HG03469 (cell line): ENCODE measurements around the gene EPC2.

ENCODE experiments used
- ATAC-seq: cut with Tn5 transposase; IDR thresholded peaks from one replicate; pipeline ENCODE4 v1.9.1; 2021; ENCODE audit warnings: mild to moderate bottlenecking, moderate library complexity, moderate number of reproducible peaks; ENCODE audit not compliant: unreplicated experiment

Gene EPC2, protein sequence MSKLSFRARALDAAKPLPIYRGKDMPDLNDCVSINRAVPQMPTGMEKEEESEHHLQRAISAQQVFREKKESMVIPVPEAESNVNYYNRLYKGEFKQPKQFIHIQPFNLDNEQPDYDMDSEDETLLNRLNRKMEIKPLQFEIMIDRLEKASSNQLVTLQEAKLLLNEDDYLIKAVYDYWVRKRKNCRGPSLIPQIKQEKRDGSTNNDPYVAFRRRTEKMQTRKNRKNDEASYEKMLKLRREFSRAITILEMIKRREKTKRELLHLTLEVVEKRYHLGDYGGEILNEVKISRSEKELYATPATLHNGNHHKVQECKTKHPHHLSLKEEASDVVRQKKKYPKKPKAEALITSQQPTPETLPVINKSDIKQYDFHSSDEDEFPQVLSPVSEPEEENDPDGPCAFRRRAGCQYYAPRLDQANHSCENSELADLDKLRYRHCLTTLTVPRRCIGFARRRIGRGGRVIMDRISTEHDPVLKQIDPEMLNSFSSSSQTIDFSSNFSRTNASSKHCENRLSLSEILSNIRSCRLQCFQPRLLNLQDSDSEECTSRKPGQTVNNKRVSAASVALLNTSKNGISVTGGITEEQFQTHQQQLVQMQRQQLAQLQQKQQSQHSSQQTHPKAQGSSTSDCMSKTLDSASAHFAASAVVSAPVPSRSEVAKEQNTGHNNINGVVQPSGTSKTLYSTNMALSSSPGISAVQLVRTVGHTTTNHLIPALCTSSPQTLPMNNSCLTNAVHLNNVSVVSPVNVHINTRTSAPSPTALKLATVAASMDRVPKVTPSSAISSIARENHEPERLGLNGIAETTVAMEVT

DNA sequence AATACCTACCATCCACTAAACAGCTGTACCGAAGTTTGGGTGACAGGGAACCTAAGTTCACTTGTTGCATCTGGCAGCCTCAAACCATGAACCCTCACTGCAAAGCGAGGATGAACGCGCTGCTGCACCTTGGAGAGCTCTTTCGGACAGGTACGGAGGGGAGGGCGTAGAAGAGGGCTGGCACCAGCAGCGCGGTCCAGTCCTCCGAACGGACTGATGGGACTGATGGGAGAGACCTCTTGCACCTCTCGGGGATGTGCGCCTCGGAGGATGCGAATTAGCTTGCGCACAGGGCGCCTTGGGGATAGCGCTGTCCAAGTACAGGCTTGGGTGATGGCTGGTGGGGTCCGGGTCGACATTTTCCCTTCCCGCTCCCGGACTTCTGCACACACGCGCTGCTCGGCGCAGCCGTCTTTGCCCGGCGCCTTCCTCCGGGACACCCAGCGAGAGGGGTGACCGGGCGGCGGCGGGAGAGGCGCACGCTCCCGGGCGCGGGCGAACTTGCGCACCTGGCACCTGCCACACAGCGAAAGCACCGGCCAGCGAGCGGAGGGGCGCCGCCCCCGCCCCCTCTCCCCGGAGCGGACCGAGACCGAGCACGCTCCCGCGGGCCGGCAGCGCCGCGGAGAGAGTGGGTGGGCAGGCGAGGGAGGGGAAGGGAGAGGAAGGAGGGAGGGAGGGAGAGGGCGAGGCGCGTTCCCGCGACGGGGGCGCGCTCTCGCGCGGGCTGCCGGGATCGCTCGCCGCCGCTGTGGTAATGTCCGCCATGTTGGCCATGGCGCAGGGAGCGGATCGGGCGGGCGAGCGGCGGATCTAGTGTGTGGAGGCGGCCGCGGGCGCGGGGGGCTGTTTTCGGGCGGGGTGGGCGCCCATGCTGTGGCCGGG is at the start of gene EPC2:
EPC2 (plus strand) TSS at position 754 of the 885 bp plus-strand sequence. CDS start 267 bp downstream, outside the sequence.
- peak; percentile 26 for ATAC-seq

DNA sequence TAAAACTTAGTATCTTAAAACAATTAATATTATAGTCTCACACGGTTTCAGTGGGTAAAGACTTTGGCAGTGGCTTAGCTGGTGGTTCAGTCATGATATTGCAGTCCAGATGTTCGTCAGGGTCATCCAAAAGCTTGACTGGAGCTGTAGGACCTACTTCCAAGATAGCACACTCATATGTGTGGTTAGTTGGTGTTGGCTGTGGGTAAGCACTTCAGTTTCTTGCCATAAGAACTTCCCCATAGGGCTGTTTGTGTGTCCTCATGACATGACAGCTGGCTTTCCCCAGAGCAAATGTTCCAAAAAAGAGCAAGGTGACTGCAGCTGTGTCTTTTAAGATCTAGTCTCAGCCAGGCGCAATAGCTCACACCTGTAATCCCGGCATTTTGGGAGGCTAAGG is 48.5 kb upstream of the EPC2 start:
- ATAC-seq: no peak

DNA sequence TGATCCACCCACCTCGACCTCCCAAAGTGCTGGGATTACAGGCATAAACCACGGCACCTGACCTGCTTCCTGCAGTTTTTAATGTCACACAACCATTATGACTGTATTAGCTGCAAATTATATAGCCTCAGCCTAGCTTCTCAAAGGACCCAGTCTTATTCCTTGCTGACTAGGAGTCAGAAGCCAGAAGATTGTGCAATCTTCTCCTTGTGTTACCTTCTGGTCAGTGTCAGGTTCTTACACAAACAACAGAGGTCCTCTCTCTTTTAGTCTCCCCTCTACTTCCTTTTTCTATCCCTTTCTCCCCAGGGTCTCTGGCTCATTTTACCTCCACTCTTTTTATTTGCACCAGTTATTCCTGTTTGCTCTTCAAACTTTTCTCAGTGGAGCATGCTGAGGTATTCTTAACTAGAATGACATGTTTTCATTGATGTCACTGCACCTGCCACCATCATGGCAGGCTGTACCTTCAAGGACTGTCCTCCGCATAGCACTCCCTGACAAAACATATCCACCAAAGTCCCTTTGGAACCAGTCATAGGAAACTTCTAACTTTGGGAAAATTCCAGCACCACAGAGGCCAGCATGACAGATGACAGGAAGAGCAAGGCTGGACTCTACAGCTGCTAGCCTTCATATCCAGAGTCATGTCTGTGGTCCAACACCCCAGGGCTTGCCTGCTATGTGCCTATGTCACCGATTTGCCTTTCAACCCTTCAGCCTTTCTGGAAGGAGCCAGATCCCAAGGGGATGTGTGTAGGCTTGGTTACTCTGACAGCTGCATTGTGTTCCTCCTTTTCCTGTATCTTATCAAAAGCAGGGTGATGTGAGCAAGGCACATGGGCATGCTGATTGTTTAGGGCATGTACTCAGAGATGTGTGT is 45.2 kb upstream of the EPC2 start:
- no peak for ATAC-seq

DNA sequence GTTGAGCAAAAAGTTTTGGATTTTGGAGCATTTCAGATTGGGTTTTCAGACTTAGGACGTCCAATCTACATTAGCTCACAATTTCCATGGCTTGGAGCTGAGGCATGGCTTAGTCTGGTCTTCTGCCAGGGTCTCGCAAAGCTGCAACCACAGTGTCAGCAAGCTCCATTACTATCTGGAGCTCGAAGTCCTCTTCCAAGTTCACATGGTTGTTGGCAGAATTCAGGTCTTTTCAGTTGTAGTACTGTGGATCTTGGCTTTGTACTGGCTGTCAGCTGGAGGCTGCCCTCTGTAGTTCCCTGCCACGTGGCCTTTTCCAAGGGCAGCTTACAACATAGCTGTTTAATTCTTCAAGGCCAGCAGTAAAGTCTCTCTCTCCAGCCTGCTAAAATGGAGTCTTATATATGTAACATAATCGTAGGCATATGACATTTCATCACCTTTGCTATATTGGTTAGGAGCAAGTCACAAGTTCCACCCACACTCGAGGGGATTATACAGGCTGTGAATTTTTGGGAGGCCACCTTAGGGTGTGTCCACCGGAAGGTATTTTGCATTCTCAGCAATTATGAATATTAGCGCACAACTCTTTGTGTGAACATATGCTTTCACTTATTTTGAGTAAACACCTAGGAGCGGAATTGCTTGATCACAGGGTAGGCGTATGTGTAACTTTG is 41.5 kb upstream of the EPC2 start:
- ATAC-seq: no peak

DNA sequence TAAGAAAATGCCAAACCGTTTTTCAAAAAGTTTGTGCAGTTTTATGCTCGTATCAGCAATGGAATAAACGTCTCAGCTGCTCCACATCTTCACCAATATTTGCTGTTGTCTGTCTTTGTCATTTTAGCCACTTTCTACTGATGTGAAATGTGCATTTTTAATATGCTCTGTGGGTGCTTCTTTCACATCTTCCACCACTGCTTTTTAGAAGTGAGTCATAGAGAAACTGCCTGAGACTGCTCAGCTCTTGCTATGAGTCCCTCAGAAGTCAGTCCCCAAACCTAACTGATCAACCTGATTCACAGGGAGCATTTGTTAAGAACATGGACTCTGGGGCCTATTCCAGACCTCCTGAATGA is 41.0 kb upstream of the EPC2 start:
- peak; percentile 97 for ATAC-seq

DNA sequence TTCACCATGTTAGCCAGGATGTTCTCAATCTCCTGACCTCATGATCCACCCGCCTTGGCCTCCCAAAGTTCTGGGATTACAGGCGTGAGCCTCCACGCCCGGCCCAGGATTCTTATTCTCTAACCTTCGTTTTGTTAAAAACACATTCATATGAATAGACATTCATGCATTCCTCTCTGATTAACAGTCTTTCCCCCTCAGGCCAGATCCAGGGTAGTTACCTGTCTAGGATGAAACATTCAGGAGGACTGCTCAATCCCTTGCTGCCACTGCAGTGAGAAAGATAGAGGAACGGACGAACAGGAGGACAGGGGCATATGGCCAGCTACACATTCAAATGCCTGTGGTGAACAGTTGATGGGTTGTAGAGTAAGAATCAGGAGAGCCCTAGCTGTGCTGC is 39.6 kb upstream of the EPC2 start:
- no peak for ATAC-seq

DNA sequence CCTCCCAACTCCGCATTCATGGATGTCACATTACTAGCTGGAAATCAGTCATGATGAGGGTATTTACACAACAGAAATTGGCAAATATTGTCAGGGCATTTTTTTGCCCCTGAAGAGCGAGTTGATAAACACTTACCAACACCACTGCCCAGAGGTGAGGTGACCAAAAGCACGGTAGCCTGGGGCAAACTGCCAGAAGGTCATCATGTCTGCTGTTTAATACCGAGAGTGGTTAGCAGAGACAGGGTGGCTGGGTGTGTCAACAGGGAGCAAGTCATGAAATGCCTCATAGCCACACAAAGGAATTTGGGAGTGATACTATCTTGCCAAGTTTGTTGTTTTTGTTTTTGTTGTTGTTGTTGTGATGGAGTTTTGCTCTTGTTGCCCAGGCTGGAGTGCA is 37.0 kb upstream of the EPC2 start:
- no peak for ATAC-seq

DNA sequence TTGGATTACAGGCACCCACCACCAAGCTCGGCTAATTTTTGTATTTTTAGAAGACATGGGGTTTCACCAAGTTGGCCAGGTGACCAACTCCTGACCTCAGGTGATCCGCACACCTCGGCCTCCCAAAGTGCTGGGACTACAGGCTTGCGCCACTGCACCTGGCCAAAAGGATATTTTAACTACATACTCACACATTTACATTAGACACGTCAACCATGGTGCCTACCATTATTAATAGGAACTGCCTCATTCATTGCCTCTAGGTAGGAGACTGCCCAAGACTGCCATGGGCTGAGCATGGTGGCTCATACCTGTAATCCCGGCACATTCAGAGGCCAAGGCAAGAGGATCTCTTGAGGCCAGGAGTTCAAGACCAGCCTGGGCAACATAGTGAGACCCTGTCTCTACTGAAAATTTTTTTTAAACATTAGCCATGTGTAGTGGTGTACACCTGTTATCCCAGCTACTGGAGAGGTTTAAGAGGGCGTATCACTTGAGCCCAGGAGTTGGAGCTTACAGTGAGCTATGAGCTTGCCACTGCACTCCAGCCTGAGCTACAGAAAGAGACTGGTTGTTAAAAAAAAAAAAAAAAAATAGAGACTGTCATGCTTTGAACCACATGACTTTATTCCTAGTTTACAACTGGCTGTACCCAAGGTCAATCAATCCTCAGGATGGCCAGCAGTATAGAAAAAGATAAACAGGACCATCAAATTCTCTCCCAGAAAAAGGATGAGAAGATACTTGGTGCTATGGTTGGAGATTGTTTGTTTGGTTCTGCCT is 31.1 kb upstream of the EPC2 start:
- ATAC-seq: no peak

DNA sequence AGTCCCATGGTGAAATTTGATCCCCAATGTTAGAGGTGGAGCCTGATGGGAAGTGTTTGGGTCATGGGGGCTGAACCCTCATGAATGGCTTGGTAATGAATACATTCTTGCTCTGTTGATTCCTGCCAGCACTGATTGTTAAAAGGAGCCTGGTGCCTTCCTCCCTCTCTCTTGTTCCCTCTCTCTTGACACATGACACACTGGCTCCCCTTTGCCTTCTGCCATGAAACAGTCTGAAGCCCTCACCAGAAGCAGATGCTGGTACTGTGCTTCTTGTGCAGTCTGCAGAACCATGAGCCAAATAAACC is 30.6 kb upstream of the EPC2 start:
- ATAC-seq: no peak

DNA sequence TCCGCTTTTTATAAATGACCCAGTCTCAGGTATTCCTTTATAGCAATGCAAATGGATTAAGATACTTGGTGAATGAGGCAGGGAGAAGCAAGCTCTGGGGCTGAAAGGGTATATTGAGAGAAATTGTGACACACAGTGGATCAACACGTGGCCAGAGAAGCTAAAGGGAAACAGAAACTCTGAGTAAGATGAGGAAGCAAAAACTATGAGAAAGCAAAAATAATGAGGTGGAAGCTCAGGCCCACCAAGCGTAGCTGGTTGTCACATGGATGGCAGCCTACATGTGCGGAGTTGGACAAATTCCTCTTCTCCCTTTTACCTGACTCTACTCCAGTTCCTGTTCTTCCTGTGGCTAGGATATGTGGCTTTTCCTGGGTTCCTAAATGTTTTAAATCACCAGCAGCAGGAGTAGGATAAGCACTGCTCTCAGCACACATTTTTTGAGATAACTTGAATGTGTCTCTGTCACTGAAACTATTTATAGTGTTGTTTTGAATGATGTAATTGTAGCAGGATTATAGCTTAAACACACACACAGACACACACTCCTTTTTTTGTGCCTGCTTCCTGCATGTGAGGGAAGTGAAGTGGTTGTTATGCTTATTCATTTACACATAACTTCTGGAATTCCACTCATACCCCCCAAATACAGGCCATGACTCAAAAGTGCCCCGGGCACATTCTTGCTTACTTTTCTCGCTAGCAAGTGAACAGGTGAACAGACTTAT is 30.1 kb upstream of the EPC2 start:
- peak; percentile 88 for ATAC-seq

DNA sequence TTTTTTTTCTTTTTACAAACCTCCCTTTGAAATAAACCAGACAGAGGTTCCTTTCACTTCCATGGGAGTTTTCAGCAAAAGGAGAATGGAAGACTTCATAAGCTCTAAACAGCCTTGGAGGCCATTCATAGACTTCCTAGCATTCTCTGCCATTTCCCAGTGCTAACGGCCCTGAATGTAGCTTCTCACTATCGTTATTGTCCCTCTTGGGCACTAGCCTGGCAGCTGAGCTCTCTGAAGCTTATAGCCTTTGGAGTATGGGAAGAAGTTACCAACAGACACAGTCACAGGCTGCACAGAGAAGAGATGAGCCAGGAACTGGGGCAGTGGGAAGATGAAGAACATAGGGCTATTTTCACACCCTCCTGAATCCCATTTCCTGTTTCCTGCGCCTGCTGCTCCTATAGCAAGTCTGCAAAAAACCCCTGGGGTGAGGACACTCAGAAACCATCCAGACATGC is 29.1 kb upstream of the EPC2 start:
- no peak for ATAC-seq

DNA sequence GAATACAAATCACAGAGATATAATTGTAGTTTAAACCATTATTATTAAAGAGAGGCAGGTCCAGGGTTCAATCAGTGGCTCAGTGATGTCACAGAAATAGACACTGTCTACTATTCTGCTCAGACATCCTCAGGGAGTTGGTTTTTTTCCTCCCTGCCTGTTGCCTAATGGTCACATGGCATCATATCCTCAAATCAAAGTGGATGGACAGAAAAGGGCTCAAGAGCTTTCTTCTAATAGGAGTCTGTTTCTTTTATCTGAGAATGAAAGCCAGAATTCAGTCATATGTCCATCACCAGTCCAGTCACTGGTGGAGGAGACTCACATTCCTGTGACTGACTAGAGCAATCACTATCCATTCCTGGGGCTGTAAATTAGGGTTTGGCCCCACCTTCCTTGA is 27.9 kb upstream of the EPC2 start:
- ATAC-seq: no peak

DNA sequence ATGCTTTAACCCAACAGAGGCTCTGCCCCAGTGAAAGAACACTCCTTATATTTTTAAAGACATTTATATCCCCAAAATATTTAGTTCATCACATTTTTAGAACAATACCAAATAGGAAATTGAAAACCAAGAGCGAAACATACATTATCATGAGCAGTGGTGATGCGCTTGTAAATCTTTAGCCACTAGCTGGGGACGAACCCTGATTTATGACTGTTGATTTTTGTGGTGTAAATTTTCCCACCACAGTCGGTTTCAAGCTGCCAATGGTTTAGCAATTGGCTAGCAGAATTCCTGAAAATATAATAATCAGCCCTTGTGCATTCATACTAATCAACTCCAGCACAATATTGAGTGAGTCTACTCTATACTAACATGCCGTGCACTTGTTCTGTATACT is 27.3 kb upstream of the EPC2 start:
- ATAC-seq: no peak

DNA sequence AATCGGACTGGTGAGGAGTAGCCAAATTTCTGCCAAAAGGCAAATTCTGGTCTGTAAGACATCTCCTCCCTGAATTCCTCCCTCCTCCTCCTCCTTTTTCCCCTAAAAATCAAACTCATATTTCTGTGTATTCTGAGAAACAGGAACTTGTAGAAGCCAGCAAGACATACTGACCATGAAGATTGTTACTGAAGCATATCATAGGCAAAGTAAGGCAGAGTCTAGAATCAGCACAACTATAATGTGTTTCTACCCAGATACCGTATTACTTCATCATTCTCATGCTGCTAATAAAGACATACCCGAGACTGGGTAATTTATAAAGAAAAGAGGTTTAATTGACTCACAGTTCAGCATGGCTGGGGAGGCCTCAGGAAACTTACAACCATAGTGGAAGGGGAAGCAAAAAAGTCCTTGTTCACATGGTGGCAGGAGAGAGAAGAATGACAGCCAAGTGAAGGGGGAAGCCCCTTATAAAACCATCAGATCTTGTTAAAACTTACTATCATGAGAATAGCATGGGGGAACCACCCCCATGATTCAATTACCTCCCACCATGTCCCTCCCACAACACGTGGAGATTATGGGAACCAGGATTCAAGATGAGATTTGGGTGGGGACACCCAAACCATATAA is 24.9 kb upstream of the EPC2 start:
- ATAC-seq: no peak

DNA sequence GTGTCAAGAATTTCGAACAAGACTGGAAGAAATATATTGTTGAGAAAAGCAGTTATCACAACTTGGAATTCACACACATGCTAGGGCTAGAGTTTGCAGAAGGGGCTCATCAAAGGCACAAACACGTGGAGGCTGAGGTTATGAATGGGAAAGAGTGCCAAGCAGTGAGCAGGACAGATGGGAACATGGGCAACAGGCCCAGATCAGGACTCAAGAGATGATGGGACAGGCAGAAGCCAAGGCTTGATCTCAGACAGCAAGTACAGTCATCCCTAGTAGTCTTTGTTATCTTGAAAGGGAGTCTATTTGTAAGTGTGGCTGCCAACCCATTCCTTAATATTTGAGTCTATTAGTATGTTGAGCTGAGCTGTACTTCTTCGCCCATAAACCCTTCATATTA is 22.2 kb upstream of the EPC2 start:
- ATAC-seq: no peak

DNA sequence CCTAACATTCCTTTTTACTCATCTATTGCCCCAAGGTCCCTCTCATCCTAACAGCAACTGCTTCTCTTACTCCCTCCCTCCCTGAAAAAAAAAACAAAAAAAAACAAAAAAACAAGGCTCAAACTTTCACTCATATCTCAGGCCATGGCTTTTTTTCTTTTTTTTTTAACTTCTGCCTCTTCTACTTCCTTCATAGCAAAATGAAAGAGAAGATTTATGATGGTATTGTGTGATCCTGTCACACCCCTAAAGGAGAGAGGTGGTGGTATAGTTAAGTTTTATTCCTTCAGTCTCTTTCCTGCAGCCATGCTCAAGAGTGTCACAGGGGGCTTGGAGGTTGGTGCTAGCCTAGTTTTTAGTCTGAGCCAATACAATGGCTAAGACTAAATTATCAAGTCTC is 21.5 kb upstream of the EPC2 start:
- no peak for ATAC-seq

DNA sequence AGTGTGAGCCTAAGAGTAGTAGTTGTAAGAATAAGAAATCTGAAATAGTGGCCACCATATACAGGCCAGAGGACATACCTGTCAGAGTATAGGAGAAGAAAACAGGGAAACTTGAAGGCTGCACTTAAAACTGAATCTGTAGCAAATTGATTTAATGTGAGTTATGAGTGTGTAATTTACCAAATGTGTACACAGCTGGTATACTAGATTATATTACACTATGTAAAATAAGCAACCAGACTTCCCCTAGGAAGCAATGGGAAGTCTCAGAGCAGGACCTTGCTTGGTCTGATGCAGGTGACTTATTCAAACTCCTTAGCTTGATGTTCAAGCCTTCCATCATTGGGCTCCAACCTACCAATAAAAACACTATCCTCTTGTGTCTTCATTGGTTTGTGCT is 17.3 kb upstream of the EPC2 start:
- ATAC-seq: no peak

DNA sequence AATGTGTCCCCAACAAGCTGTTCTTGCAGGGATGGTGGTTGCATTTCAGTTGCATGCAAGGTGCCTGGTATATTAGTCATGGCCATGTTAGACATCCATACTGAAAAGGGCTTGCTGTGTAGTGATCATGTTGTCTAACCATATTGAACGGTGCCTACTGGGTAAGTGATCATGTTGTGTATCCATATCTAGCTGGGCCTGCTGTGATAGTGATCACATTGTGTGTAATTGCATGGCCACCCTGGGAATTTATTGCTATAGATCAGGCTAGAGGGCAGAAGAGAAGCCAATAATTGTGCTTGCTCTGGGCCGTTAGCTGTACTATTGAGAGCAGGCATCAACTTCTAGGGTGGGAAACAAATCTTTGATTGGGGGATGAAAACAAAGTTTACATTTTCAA is 9.8 kb upstream of the EPC2 start:
- no peak for ATAC-seq
